Measurements from ENCODE around the gene NSFL1C. TPM values are rescaled to one million over a fixed set of nuclear protein-coding genes. Genes with fewer than 3 reads are reported as not detected.

Gene NSFL1C
- total RNA-seq, 1 experiment from 2014 or later = 151 TPM

- ChIA-PET CTCF (interaction anchor here (1.1 to 1.5 kb wide), 2 partner anchors 30 to 303 kb away, joined by 5 to 11 read pairs; no protein-coding TSS in a partner anchor), POLR2A (interaction anchor here (0.6 kb wide), 1 partner anchor 13 kb away, joined by 3 read pairs; no protein-coding TSS in a partner anchor)
- no peak overlapping the region for H3K27ac ChIP-seq (ENCODE audit: low read length)
- no peaks in the 10 kb centered on the region for H3K27me3 ChIP-seq (ENCODE audit: control insufficient read depth, insufficient read depth, low read length)
- intact Hi-C loops (cut with micrococcal nuclease; ENCODE audit: unreplicated experiment) (loop anchor here (10.0 kb wide), 1 partner anchor 259 kb away; no protein-coding TSS in a partner anchor), in situ Hi-C loops (cut with HindIII; ENCODE audit: low pct_unique_long_range_greater_than_20kb, low sequenced_read_pairs) (no loop called here)
- ATAC-seq (no peak), DNase-seq (ENCODE audit: low read depth, low spot score) (no peak)
- TF ChIP-seq CTCF (IDR thresholded peaks at IDR 0.05) (no peak), TCF7L2 (IDR thresholded peaks at IDR 0.05; ENCODE audit: low read depth, low read length) (no peak), POLR2AphosphoS5 (IDR thresholded peaks at IDR 0.05; ENCODE audit: low read depth, low read length) (no peak), REST (IDR thresholded peaks at IDR 0.05; ENCODE audit: insufficient read depth in 1 of 2, low read depth in 2 of 2, low read length in 1 of 2) (no peak), SIN3A (IDR thresholded peaks at IDR 0.05; ENCODE audit: borderline replicate concordance, insufficient read depth, low read depth, low read length) (no peak)
- no peaks in the 10 kb centered on the region for H3K36me3 ChIP-seq (ENCODE audit: control insufficient read depth, insufficient read depth, low read length)
- H3K4me1 ChIP-seq (ENCODE audit: control insufficient read depth, insufficient read depth, low read length) = peaks cover 13% of the 10 kb centered on the region
- H3K9me3 ChIP-seq (ENCODE audit: control insufficient read depth, insufficient read depth, low read depth, low read length) = no peaks in the 10 kb centered on the region
- no peak overlapping the region for H3K4me3 ChIP-seq (ENCODE audit: low read depth in 2 of 2, low read length in 2 of 2)
- no TSS peak for BruUV-seq (replicated peaks)
These were observed 6.9 kb upstream of the NSFL1C start for GRCh38 chr20:1473246-1474220.

GRCh38 chr20:1472556-1473245 lies 6.1 kb upstream of the NSFL1C start:
- intact Hi-C loops (cut with micrococcal nuclease; ENCODE audit: unreplicated experiment) = loop anchor here (10.0 kb wide), 1 partner anchor 258 kb away; no protein-coding TSS in a partner anchor
- H3K4me3 ChIP-seq (ENCODE audit: low read depth in 2 of 2, low read length in 2 of 2) = no peak overlapping the region
- ChIA-PET CTCF (interaction anchor here (1.5 kb wide), 1 partner anchor 30 kb away, joined by 11 read pairs; no protein-coding TSS in a partner anchor), POLR2A (no interaction called here)
- no peak for DNase-seq (ENCODE audit: low read depth, low spot score)
- no peaks in the 10 kb centered on the region for H3K9me3 ChIP-seq (ENCODE audit: control insufficient read depth, insufficient read depth, low read depth, low read length)
- no peak overlapping the region for H3K27ac ChIP-seq (ENCODE audit: low read length)
- peaks cover 12% of the 10 kb centered on the region for H3K4me1 ChIP-seq (ENCODE audit: control insufficient read depth, insufficient read depth, low read length)
- no peaks in the 10 kb centered on the region for H3K27me3 ChIP-seq (ENCODE audit: control insufficient read depth, insufficient read depth, low read length)
- no peaks in the 10 kb centered on the region for H3K36me3 ChIP-seq (ENCODE audit: control insufficient read depth, insufficient read depth, low read length)
- ATAC-seq = no peak
- in situ Hi-C loops (cut with HindIII; ENCODE audit: low pct_unique_long_range_greater_than_20kb, low sequenced_read_pairs) = no loop called here
- TF ChIP-seq SIN3A (IDR thresholded peaks at IDR 0.05; ENCODE audit: borderline replicate concordance, insufficient read depth, low read depth, low read length) (no peak), REST (IDR thresholded peaks at IDR 0.05; ENCODE audit: insufficient read depth in 1 of 2, low read depth in 2 of 2, low read length in 1 of 2) (no peak), CTCF (IDR thresholded peaks at IDR 0.05) (no peak), TCF7L2 (IDR thresholded peaks at IDR 0.05; ENCODE audit: low read depth, low read length) (no peak), POLR2AphosphoS5 (IDR thresholded peaks at IDR 0.05; ENCODE audit: low read depth, low read length) (no peak)
- no TSS peak for BruUV-seq (replicated peaks)

Measured in Panc1 (cell line).